NB4 (cell line): ENCODE results near the gene FRMD4B.
A peak's percentile ranks its signal among the peaks of the same experiment; 100 is the strongest.

Source experiments
- DNase-seq: peaks from one replicate; pipeline ENCODE4 v3.0.0; 2010; ENCODE audit warnings: low read depth
- H3K4me3 ChIP-seq: one replicate; pipeline ENCODE4 v1.5.1; 2011; ENCODE audit warnings: mild to moderate bottlenecking, low read depth, low read length, moderate library complexity
- CTCF ChIP-seq: IDR thresholded peaks from one replicate; pipeline ENCODE4 v1.5.1; 2012; ENCODE audit warnings: low read depth, low read length
- MAX ChIP-seq: IDR thresholded peaks from 2 replicates; pipeline ENCODE4 v1.6.1; 2011; ENCODE audit warnings: low read depth, low read length
- MYC ChIP-seq: IDR thresholded peaks from 2 replicates; pipeline ENCODE4 v1.6.1; 2011; ENCODE audit warnings: low read depth, low read length
- POLR2A ChIP-seq: IDR thresholded peaks from 2 replicates; pipeline ENCODE4 v1.6.1; 2011; ENCODE audit warnings: mild to moderate bottlenecking; ENCODE audit not compliant: insufficient read length; ENCODE audit errors: extremely low read depth

FRMD4B gene

GRCh38 chr3:69342074-69342473 is 43.8 kb downstream of the FRMD4B start:
- TF ChIP-seq MAX (no peak), POLR2A (no peak), CTCF (no peak)
- H3K4me3 ChIP-seq = no peak overlapping the region
- no peak for DNase-seq

- TF ChIP-seq POLR2A (no peak), CTCF (no peak), MYC (no peak), MAX (no peak)
These were observed 46.1 kb downstream of the FRMD4B start for GRCh38 chr3:69339760-69340159.

DNA sequence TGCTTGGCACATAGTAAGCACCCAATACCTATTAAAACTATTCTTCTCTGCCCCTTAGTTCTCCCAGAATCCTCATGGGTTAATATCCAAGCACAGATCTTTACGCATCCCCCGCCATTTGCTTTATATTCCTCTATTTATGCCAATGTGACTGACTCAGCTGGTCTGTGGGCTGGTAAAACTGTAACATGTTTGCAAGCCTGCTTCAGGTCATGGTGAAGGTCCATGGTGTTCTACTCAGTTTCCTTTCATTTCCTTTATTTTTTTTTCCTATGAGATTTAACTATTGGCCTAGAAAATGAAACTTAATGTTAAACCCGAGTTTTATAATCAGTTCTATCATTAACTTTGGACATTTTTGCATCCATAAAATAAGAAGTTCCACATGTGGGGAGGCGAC is 47.0 kb downstream of the FRMD4B start:
- TF ChIP-seq MYC (no peak), POLR2A (no peak), MAX (no peak), CTCF (no peak)
- no peak for DNase-seq
- no peak overlapping the region for H3K4me3 ChIP-seq

More at GRCh38 chr3:69339760-69340159, 46.1 kb downstream of the FRMD4B start:
- no peak overlapping the region for H3K4me3 ChIP-seq
- DNase-seq = peak; percentile 6

GRCh38 chr3:69332934-69333333 is 53.0 kb downstream of the FRMD4B start:
- no peak for TF ChIP-seq MAX
- no peak for TF ChIP-seq POLR2A
- TF ChIP-seq MYC = no peak
- no peak for TF ChIP-seq CTCF
- H3K4me3 ChIP-seq = no peak overlapping the region
- no peak for DNase-seq

DNA sequence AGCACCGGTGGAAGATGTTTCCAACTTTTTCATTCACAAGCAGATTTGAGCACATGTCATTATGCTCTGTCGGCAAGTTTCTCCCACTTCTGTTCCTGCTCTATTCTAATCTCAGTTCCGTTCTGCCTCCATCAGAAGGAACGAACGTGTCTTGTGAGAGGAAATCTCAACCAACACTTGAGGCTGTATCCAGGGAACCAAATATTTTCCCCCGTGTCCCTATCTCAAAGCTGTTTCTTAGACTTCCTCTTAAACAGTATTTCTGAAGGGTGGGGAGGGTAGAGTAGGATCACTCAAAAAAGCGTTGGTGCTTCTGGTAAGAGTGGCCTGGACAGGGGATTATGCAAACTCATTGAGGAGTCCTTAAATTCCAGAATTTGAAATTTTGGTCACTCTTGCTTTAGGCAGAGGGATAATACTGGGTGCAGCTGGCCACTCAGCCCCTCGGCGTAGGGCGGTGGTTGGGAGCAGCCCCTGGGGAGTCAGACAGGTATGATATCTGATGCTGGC is 54.9 kb downstream of the FRMD4B start:
- DNase-seq = no peak
- no peak for TF ChIP-seq MYC
- no peak for TF ChIP-seq MAX
- no peak for TF ChIP-seq CTCF
- TF ChIP-seq POLR2A = no peak
- no peak overlapping the region for H3K4me3 ChIP-seq

DNA sequence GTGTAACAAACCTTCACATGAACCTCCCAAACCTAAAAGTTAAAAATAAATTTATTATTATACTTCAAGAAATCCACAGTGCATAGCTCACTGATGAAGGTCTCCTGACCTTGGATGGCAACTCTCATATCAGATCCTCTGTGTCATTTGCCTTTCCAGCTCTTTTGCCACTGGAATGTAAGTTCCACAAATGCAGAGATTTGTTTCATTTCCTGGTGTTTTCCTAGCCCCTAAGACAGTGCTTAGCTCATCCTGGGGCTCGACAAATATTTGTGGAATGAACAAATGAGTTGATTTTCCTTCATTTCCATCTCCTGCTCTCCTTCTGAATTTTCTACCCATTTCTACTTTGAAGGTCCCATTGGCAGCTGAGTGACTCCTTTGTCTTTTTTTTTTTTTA is 56.0 kb downstream of the FRMD4B start:
- no peak overlapping the region for H3K4me3 ChIP-seq
- no peak for DNase-seq
- TF ChIP-seq CTCF (no peak), MAX (no peak), MYC (no peak), POLR2A (no peak)
